PC-9 (cell line): ENCODE results near the gene C2CD3. TPM values are rescaled to one million over a fixed set of nuclear protein-coding genes. Genes with fewer than 3 reads are reported as not detected.

Experiments
- BruUV-seq: library from RNA; stranded (reverse); fragments of 400-500 nt; replicated peaks from 2 replicates; lab custom pipeline; 2021; lab: Mats Ljungman, UMichigan
- CTCF ChIA-PET: fragments of 300-600 bp; sonication (Branson Sonifier 250); formaldehyde crosslinking; loops from one replicate; lab custom pipeline; 2022; ENCODE audit warnings: antibody characterized with exemption; lab: Charles Lee
- POLR2A ChIA-PET: fragments of 300-600 bp; sonication (Branson Sonifier 250); formaldehyde crosslinking; loops from one replicate; lab custom pipeline; 2022; ENCODE audit warnings: antibody characterized with exemption; ENCODE audit not compliant: unreplicated experiment; lab: Charles Lee
- DNase-seq, 2 experiments: peaks; one replicate each; pipeline versions ENCODE4 v3.0.0 to v3.0.0-alpha.2; 2015 to 2022; ENCODE audit warnings: mixed read lengths in 1 of 2
- H2AFZ ChIP-seq: fragments of 200-600 bp; sonication (generic); 2 replicates; pipeline ENCODE4 v1.8.1; 2017; ENCODE audit warnings: antibody characterized with exemption
- H3F3A ChIP-seq: fragments of 200-600 bp; sonication (generic); 2 replicates; pipeline ENCODE4 v1.8.1; 2017; ENCODE audit warnings: antibody characterized with exemption, mild to moderate bottlenecking, low read depth; ENCODE audit not compliant: insufficient read depth
- H3K27ac ChIP-seq: fragments of 200-600 bp; sonication (generic); 2 replicates; pipeline ENCODE4 v1.6.1; 2016; ENCODE audit warnings: mixed run types
- H3K27me3 ChIP-seq: fragments of 200-600 bp; sonication (generic); 2 replicates; pipeline ENCODE4 v1.6.1; 2016; ENCODE audit warnings: low read depth, mixed run types; ENCODE audit not compliant: insufficient read depth
- H3K36me3 ChIP-seq: fragments of 200-600 bp; sonication (generic); 2 replicates; pipeline ENCODE4 v1.6.1; 2016; ENCODE audit warnings: low read depth, mixed run types
- H3K4me1 ChIP-seq: fragments of 200-600 bp; sonication (generic); replicated peaks from 2 replicates; pipeline ENCODE4 v1.6.1; 2016; ENCODE audit warnings: mixed run types; ENCODE audit not compliant: insufficient read depth
- H3K4me2 ChIP-seq: fragments of 200-600 bp; sonication (generic); 2 replicates; pipeline ENCODE4 v1.6.1; 2017; ENCODE audit warnings: mixed run types
- H3K4me3 ChIP-seq: fragments of 200-600 bp; sonication (generic); 2 replicates; pipeline ENCODE4 v1.6.1; 2016; ENCODE audit warnings: mixed run types
- H3K79me2 ChIP-seq: fragments of 200-600 bp; sonication (generic); 2 replicates; pipeline ENCODE4 v1.6.1; 2017; ENCODE audit warnings: low read depth, mixed run types
- H3K9me2 ChIP-seq: fragments of 200-600 bp; sonication (generic); 2 replicates; pipeline ENCODE4 v1.8.1; 2017; ENCODE audit warnings: mild to moderate bottlenecking; ENCODE audit not compliant: insufficient read depth
- H3K9me3 ChIP-seq: fragments of 200-600 bp; sonication (generic); 2 replicates; pipeline ENCODE4 v1.8.1; 2016; ENCODE audit warnings: low read depth; ENCODE audit not compliant: insufficient read depth
- H4K20me1 ChIP-seq: fragments of 200-600 bp; sonication (generic); 2 replicates; pipeline ENCODE4 v1.8.1; 2017; ENCODE audit not compliant: insufficient read depth
- CTCF ChIP-seq: fragments of 200-600 bp; sonication (generic); conservative IDR thresholded peaks from 2 replicates; pipeline ENCODE4 v1.6.1; 2017; ENCODE audit warnings: mixed run types, antibody characterized with exemption, mild to moderate bottlenecking, moderate library complexity
- EZH2 ChIP-seq: fragments of 200-600 bp; sonication (generic); IDR thresholded peaks from 2 replicates; pipeline ENCODE4 v1.8.0; 2017; ENCODE audit warnings: antibody characterized with exemption, low read depth
- intact Hi-C: fragments of 100-400 bp; cut with micrococcal nuclease; formaldehyde crosslinking; loops from one replicate; pipeline ENCODE4 v1.10.0; 2022; ENCODE audit not compliant: unreplicated experiment
- total RNA-seq: library from RNA; stranded (reverse); gene quantifications from 2 replicates; pipeline ENCODE4 v1.2.3, GENCODE V29; 2021

Gene C2CD3
- total RNA-seq, 1 experiment from 2014 or later: 50.0 TPM

- Histone ChIP-seq H3K9me2 (no peaks in the 10 kb centered on the region), H3K4me2 (no peak overlapping the region), H3K4me3 (no peak overlapping the region), H4K20me1 (no peaks in the 10 kb centered on the region), H2AFZ (no peak overlapping the region), H3K27me3 (no peaks in the 10 kb centered on the region), H3K4me1 (peaks cover 25% of the 10 kb centered on the region), H3K9me3 (no peaks in the 10 kb centered on the region), H3K36me3 (peaks cover 16% of the 10 kb centered on the region), H3K79me2 (peaks cover 90% of the 10 kb centered on the region), H3K27ac (no peak overlapping the region), H3F3A (peaks cover 5% of the 10 kb centered on the region; the same call in 1 of the 2 replicates)
- ChIA-PET POLR2A (interaction anchor here (0.6 kb wide), 1 partner anchor 110 kb away, joined by 6 read pairs; no protein-coding TSS in a partner anchor), CTCF (no interaction called here)
- intact Hi-C loops: no loop called here
- BruUV-seq: no TSS peak
- TF ChIP-seq CTCF (no peak), EZH2 (no peak)
- no peak for DNase-seq
Observed at GRCh38 chr11:74175920-74176319, 5.1 kb upstream of the C2CD3 start.

DNA sequence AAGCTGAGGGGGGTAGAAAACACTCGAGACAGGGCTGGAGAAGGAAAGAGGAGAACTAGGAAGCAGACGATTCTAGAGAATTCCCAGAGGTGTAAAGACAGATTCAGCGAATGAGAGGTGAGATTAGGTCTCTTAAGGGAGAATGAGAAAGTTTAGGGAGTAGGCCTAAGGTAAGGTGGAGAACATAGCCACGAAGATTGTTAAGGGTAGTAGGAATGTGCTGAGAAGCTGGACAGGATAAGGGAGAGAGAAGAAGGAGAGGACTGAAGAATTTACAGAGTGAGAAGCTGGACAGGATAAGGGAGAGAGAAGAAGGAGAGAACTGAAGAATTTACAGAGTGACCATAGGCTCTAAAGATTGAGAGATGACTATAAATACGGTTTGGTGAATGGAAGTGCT lies 1.2 kb upstream of the C2CD3 start:
- intact Hi-C loops: loop anchor here (1.0 to 5.0 kb wide), 4 partner anchors 34 to 207 kb away; no protein-coding TSS in a partner anchor
- Histone ChIP-seq H3K36me3 (peaks cover 30% of the 10 kb centered on the region), H3K9me3 (no peaks in the 10 kb centered on the region), H2AFZ (peak overlapping the region; percentile 96), H4K20me1 (no peaks in the 10 kb centered on the region), H3K4me2 (peak overlapping the region; percentile 90), H3F3A (peaks cover 12% of the 10 kb centered on the region; the same call in 1 of the 2 replicates), H3K4me1 (peaks cover 40% of the 10 kb centered on the region), H3K27ac (peak overlapping the region; percentile 73), H3K4me3 (peak overlapping the region; percentile 84), H3K79me2 (peaks cover 85% of the 10 kb centered on the region), H3K27me3 (no peaks in the 10 kb centered on the region), H3K9me2 (no peaks in the 10 kb centered on the region)
- no peak for TF ChIP-seq CTCF
- TF ChIP-seq EZH2: no peak
- ChIA-PET CTCF (interaction anchor here (0.6 kb wide), 1 partner anchor 11 kb away, joined by 3 read pairs; no protein-coding TSS in a partner anchor), POLR2A (interaction anchor here (0.5 to 1.7 kb wide), 3 partner anchors 32 to 69 kb away, joined by 3 to 8 read pairs (median 7); no protein-coding TSS in a partner anchor)
- no TSS peak for BruUV-seq
- no peak for DNase-seq

DNA sequence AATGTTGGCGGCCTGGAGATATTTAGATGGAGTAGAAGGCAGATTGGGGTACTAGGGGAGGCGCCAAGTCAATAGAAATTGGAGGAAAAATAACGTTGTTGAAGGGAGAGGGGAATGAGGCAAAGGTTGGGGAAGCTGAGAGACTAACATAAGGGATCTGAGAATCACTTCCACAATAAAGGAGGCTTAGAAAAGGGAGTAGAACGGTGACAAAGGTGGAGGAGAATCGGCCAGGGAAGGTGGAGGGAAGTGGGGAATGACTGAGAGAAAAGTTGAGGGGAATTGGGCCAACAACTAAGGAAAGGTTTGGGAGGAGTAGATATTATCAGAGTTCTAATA lies 797 bp upstream of the C2CD3 start:
- Histone ChIP-seq H3F3A (peaks cover 12% of the 10 kb centered on the region; the same call in 1 of the 2 replicates), H3K9me3 (no peaks in the 10 kb centered on the region), H3K4me2 (peak overlapping the region; percentile 90), H2AFZ (peak overlapping the region; percentile 96), H3K79me2 (peaks cover 81% of the 10 kb centered on the region), H4K20me1 (no peaks in the 10 kb centered on the region), H3K9me2 (no peaks in the 10 kb centered on the region), H3K4me3 (peak overlapping the region; percentile 84), H3K36me3 (peaks cover 34% of the 10 kb centered on the region), H3K27me3 (no peaks in the 10 kb centered on the region), H3K27ac (peak overlapping the region; percentile 73), H3K4me1 (peaks cover 40% of the 10 kb centered on the region)
- ChIA-PET CTCF (interaction anchor here (0.6 kb wide), 1 partner anchor 979 kb away, joined by 4 read pairs; the partner anchor contains the start of gene SLCO2B1), POLR2A (interaction anchor here (0.6 to 1.7 kb wide), 7 partner anchors 36 to 418 kb away, joined by 3 to 11 read pairs (median 3); partner anchors contain the start of gene UCP2)
- DNase-seq: no peak
- no TSS peak for BruUV-seq
- intact Hi-C loops: loop anchor here (1.0 to 5.0 kb wide), 4 partner anchors 33 to 207 kb away; no protein-coding TSS in a partner anchor
- TF ChIP-seq EZH2: no peak
